Hepatocyte (in vitro differentiated cells): ENCODE data around the gene CEP192. TPM values are rescaled to one million over a fixed set of nuclear protein-coding genes. Genes with fewer than 3 reads are reported as not detected.

Experiments used
- DNase-seq: peaks from one replicate; pipeline ENCODE4 v3.0.0-alpha.2; 2016; ENCODE audit warnings: low spot score
- H2AFZ ChIP-seq: fragments of 200-600 bp; sonication (generic); 2 replicates; pipeline ENCODE4 v1.6.0; 2016; ENCODE audit warnings: antibody characterized with exemption, mild to moderate bottlenecking
- H3K27ac ChIP-seq: fragments of 200-600 bp; sonication (generic); 2 replicates; pipeline ENCODE4 v1.5.1; 2016; ENCODE audit warnings: mild to moderate bottlenecking
- H3K27me3 ChIP-seq: fragments of 200-600 bp; sonication (generic); 2 replicates; pipeline ENCODE4 v1.6.1; 2016
- H3K36me3 ChIP-seq: fragments of 200-600 bp; sonication (generic); replicated peaks from 2 replicates; pipeline ENCODE4 v1.5.1; 2016; ENCODE audit warnings: low read depth; ENCODE audit not compliant: insufficient read depth
- H3K4me1 ChIP-seq: fragments of 200-600 bp; sonication (generic); 2 replicates; pipeline ENCODE4 v1.5.1; 2016; ENCODE audit warnings: mild to moderate bottlenecking, moderate library complexity; ENCODE audit not compliant: insufficient read depth
- H3K4me2 ChIP-seq: fragments of 200-600 bp; sonication (generic); 2 replicates; pipeline ENCODE4 v1.6.0; 2016
- H3K4me3 ChIP-seq: fragments of 200-600 bp; sonication (generic); 2 replicates; pipeline ENCODE4 v1.5.1; 2016; ENCODE audit warnings: mild to moderate bottlenecking
- H3K79me2 ChIP-seq: fragments of 200-600 bp; sonication (generic); 2 replicates; pipeline ENCODE4 v1.6.0; 2017; ENCODE audit warnings: mild to moderate bottlenecking
- H3K9me2 ChIP-seq: fragments of 200-600 bp; sonication (generic); replicated peaks from 2 replicates; pipeline ENCODE4 v1.6.0; 2017; ENCODE audit warnings: mild to moderate bottlenecking; ENCODE audit not compliant: insufficient read depth
- H3K9me3 ChIP-seq: fragments of 200-600 bp; sonication (generic); 2 replicates; pipeline ENCODE4 v1.5.1; 2016; ENCODE audit warnings: low read depth, mild to moderate bottlenecking
- H4K20me1 ChIP-seq: fragments of 200-600 bp; sonication (generic); 2 replicates; pipeline ENCODE4 v1.6.0; 2016; ENCODE audit warnings: mild to moderate bottlenecking; ENCODE audit not compliant: insufficient read depth, poor library complexity, severe bottlenecking
- CTCF ChIP-seq: fragments of 200-600 bp; sonication (generic); IDR thresholded peaks from 2 replicates; pipeline ENCODE4 v1.5.1; 2016; ENCODE audit warnings: antibody characterized with exemption, mild to moderate bottlenecking; ENCODE audit not compliant: poor library complexity
- EZH2 ChIP-seq: fragments of 200-600 bp; sonication (generic); IDR thresholded peaks from 2 replicates; pipeline ENCODE4 v1.6.1; 2016; ENCODE audit warnings: antibody characterized with exemption, mild to moderate bottlenecking, borderline replicate concordance
- EZH2phosphoT487 ChIP-seq: fragments of 200-600 bp; sonication (generic); IDR thresholded peaks from one replicate; pipeline ENCODE4 v1.6.1; 2018; ENCODE audit warnings: antibody characterized with exemption, mild to moderate bottlenecking, low read depth, moderate library complexity; ENCODE audit not compliant: unreplicated experiment, severe bottlenecking
- WGBS: methylation state at CpG from one replicate; pipeline ENCODE4 v1.1.6; 2016; ENCODE audit warnings: low lambda C conversion rate; ENCODE audit errors: missing lambda C conversion rate; 5-methylcytosine and 5-hydroxymethylcytosine counted together
- polyA plus RNA-seq: library from polyadenylated mRNA; unstranded; fragments of >200 nt; fragmentation: Nextera tagmentation; extraction: Ambion mirVana; gene quantifications from 2 replicates; pipeline ENCODE4 v1.2.1, GENCODE V29; 2016
- total RNA-seq: library from RNA; depleted of rRNA; stranded (reverse); fragments of >200 nt; gene quantifications from 2 replicates; pipeline ENCODE4 v1.2.3, GENCODE V29; 2014

The CEP192 gene
- total and polyA plus RNA-seq, 2 experiments from 2014 or later, result 7.9 to 17.4 TPM

GRCh38 chr18:13110559-13110958, 119.4 kb downstream of the CEP192 start:
- H3K4me3 ChIP-seq, result no peak overlapping the region
- no peaks in the 10 kb centered on the region for H3K27me3 ChIP-seq
- H3K36me3 ChIP-seq, result peaks cover 11% of the 10 kb centered on the region
- no peak for TF ChIP-seq CTCF
- no peak for TF ChIP-seq EZH2
- no peak for TF ChIP-seq EZH2phosphoT487
- DNase-seq, result no peak
- no peak overlapping the region for H3K4me2 ChIP-seq
- no peak overlapping the region for H2AFZ ChIP-seq
- no peaks in the 10 kb centered on the region for H3K4me1 ChIP-seq
- 93% methylated on average over 3 of the region's 3 CpGs for WGBS
- no peaks in the 10 kb centered on the region for H3K9me3 ChIP-seq
- no peaks in the 10 kb centered on the region for H3K9me2 ChIP-seq
- H3K79me2 ChIP-seq, result no peaks in the 10 kb centered on the region
- H3K27ac ChIP-seq, result no peak overlapping the region
- no peaks in the 10 kb centered on the region for H4K20me1 ChIP-seq

GRCh38 chr18:13112982-13113381, 121.8 kb downstream of the CEP192 start:
- DNase-seq, result peak; percentile 81
- Histone ChIP-seq H3K36me3 (peaks cover 9% of the 10 kb centered on the region), H3K27ac (no peak overlapping the region), H2AFZ (no peak overlapping the region), H3K4me2 (no peak overlapping the region), H3K27me3 (no peaks in the 10 kb centered on the region), H3K4me3 (no peak overlapping the region), H4K20me1 (no peaks in the 10 kb centered on the region), H3K9me2 (no peaks in the 10 kb centered on the region), H3K79me2 (no peaks in the 10 kb centered on the region), H3K4me1 (no peaks in the 10 kb centered on the region), H3K9me3 (no peaks in the 10 kb centered on the region)
- peak; percentile 63 for TF ChIP-seq CTCF
- TF ChIP-seq EZH2, result no peak
- WGBS, result 18% methylated on average over 8 of the region's 8 CpGs

GRCh38 chr18:13120255-13120654, 129.1 kb downstream of the CEP192 start:
- no peaks in the 10 kb centered on the region for H3K9me3 ChIP-seq
- no peaks in the 10 kb centered on the region for H4K20me1 ChIP-seq
- 77% methylated on average over 3 of the region's 3 CpGs for WGBS
- no peak for DNase-seq
- TF ChIP-seq EZH2phosphoT487, result no peak
- TF ChIP-seq CTCF, result no peak
- no peak for TF ChIP-seq EZH2
- H3K36me3 ChIP-seq, result no peaks in the 10 kb centered on the region
- H3K79me2 ChIP-seq, result no peaks in the 10 kb centered on the region
- H3K4me1 ChIP-seq, result no peaks in the 10 kb centered on the region
- no peak overlapping the region for H2AFZ ChIP-seq
- H3K4me3 ChIP-seq, result no peak overlapping the region
- peak overlapping the region; percentile 9 for H3K27ac ChIP-seq
- no peaks in the 10 kb centered on the region for H3K9me2 ChIP-seq
- H3K4me2 ChIP-seq, result no peak overlapping the region
- H3K27me3 ChIP-seq, result no peaks in the 10 kb centered on the region

- no peak for DNase-seq
- no peak for TF ChIP-seq EZH2phosphoT487
- TF ChIP-seq EZH2, result no peak
- no peak for TF ChIP-seq CTCF
Measured at GRCh38 chr18:13120983-13121441, 129.8 kb downstream of the CEP192 start.

More at GRCh38 chr18:13120983-13121441, 129.8 kb downstream of the CEP192 start:
- Histone ChIP-seq H3K4me2 (no peak overlapping the region), H3K4me3 (no peak overlapping the region), H4K20me1 (no peaks in the 10 kb centered on the region), H3K79me2 (no peaks in the 10 kb centered on the region), H3K36me3 (no peaks in the 10 kb centered on the region), H3K9me2 (no peaks in the 10 kb centered on the region), H3K4me1 (no peaks in the 10 kb centered on the region), H2AFZ (no peak overlapping the region), H3K27me3 (no peaks in the 10 kb centered on the region), H3K9me3 (no peaks in the 10 kb centered on the region), H3K27ac (peak overlapping the region; percentile 9)
- 93% methylated on average over 4 of the region's 4 CpGs for WGBS
